HepG2 (cell line): ENCODE results near the gene PSMD1. TPM values are rescaled to one million over a fixed set of nuclear protein-coding genes. Genes with fewer than 3 reads are reported as not detected.

Experiments used
- AKAP8 ChIP-seq: sonication (generic); formaldehyde crosslinking; IDR thresholded peaks from 2 replicates; pipeline ENCODE4 v1.5.1; 2020; ENCODE audit warnings: mild to moderate bottlenecking, missing genetic modification reagents
- CBX2 ChIP-seq, 2 experiments: fragments of 200-600 bp in 1 of 2; sonication (generic); formaldehyde crosslinking in 1 of 2; IDR thresholded peaks; 2 replicates each; pipeline versions ENCODE4 v1.7.0 to v1.8.1; 2018 to 2022; ENCODE audit warnings: low read depth in 2 of 2, low read length in 1 of 2, mild to moderate bottlenecking in 1 of 2, missing genetic modification reagents in 1 of 2
- ELF1 ChIP-seq: sonication (generic); formaldehyde crosslinking; IDR thresholded peaks from 2 replicates; pipeline ENCODE4 v1.4.0; 2020; ENCODE audit warnings: missing genetic modification reagents
- HNRNPLL ChIP-seq: fragments of 200-400 bp; formaldehyde crosslinking; IDR thresholded peaks from 2 replicates; pipeline ENCODE4 v1.6.1; 2017; ENCODE audit warnings: mild to moderate bottlenecking, low read depth, low read length; ENCODE audit not compliant: poor library complexity, severe bottlenecking
- ISX ChIP-seq: sonication (generic); formaldehyde crosslinking; conservative IDR thresholded peaks from 2 replicates; pipeline ENCODE4 v1.5.0; 2020; ENCODE audit warnings: missing genetic modification reagents
- JARID2 ChIP-seq: sonication (generic); formaldehyde crosslinking; IDR thresholded peaks from 2 replicates; pipeline ENCODE4 v1.8.1; 2023; ENCODE audit warnings: missing genetic modification reagents, inconsistent platforms; ENCODE audit not compliant: insufficient replicate concordance
- KLF13 ChIP-seq: sonication (generic); formaldehyde crosslinking; IDR thresholded peaks from 2 replicates; pipeline ENCODE4 v1.4.0; 2020; ENCODE audit warnings: mild to moderate bottlenecking, missing genetic modification reagents
- MYNN ChIP-seq: sonication (generic); formaldehyde crosslinking; IDR thresholded peaks from 2 replicates; pipeline ENCODE4 v1.4.0; 2020; ENCODE audit warnings: mild to moderate bottlenecking, low read depth, missing genetic modification reagents
- NCOA2 ChIP-seq: sonication (generic); formaldehyde crosslinking; IDR thresholded peaks from 2 replicates; pipeline ENCODE4 v1.8.0; 2022; ENCODE audit warnings: inconsistent platforms
- NR2F2 ChIP-seq: IDR thresholded peaks from 2 replicates; pipeline ENCODE4 v1.6.1; 2012; ENCODE audit warnings: low read depth, inconsistent platforms, borderline replicate concordance
- PHF21A ChIP-seq: sonication (generic); formaldehyde crosslinking; IDR thresholded peaks from 2 replicates; pipeline ENCODE4 v1.5.0; 2020; ENCODE audit warnings: mild to moderate bottlenecking, missing genetic modification reagents
- PITX1 ChIP-seq: sonication (generic); formaldehyde crosslinking; IDR thresholded peaks from 2 replicates; pipeline ENCODE4 v1.5.1; 2020; ENCODE audit warnings: mild to moderate bottlenecking, missing genetic modification reagents
- RAD21 ChIP-seq: fragments of 450-650 bp; formaldehyde crosslinking; IDR thresholded peaks from 2 replicates; pipeline ENCODE4 v1.5.0; 2020; ENCODE audit warnings: mild to moderate bottlenecking
- STAG1 ChIP-seq: sonication (generic); formaldehyde crosslinking; IDR thresholded peaks from 2 replicates; pipeline ENCODE4 v1.4.0; 2020; ENCODE audit warnings: missing genetic modification reagents
- TAF15 ChIP-seq: fragments of 200-400 bp; formaldehyde crosslinking; IDR thresholded peaks from one replicate; pipeline ENCODE4 v1.6.1; 2018; ENCODE audit warnings: mild to moderate bottlenecking, low read depth, low read length; ENCODE audit not compliant: poor library complexity, severe bottlenecking
- ZFP90 ChIP-seq: sonication (generic); formaldehyde crosslinking; IDR thresholded peaks from 2 replicates; pipeline ENCODE4 v1.8.0; 2022; ENCODE audit warnings: missing genetic modification reagents, mild to moderate bottlenecking, inconsistent platforms, borderline replicate concordance
- ZNF10 ChIP-seq: sonication (generic); formaldehyde crosslinking; IDR thresholded peaks from 2 replicates; pipeline ENCODE4 v1.4.0; 2020; ENCODE audit warnings: mild to moderate bottlenecking, low read depth, missing genetic modification reagents, borderline replicate concordance
- ZNF484 ChIP-seq: sonication (generic); formaldehyde crosslinking; IDR thresholded peaks from 2 replicates; pipeline ENCODE4 v1.5.1; 2020; ENCODE audit warnings: mild to moderate bottlenecking, low read depth, missing genetic modification reagents, borderline replicate concordance
- ZNF572 ChIP-seq: sonication (generic); formaldehyde crosslinking; IDR thresholded peaks from 2 replicates; pipeline ENCODE4 v1.5.1; 2020; ENCODE audit warnings: mild to moderate bottlenecking, missing genetic modification reagents
- ZNF724P ChIP-seq: sonication (generic); formaldehyde crosslinking; IDR thresholded peaks from 2 replicates; pipeline ENCODE4 v1.8.0; 2022; ENCODE audit warnings: missing genetic modification reagents, borderline replicate concordance
- ZNF839 ChIP-seq: sonication (generic); formaldehyde crosslinking; IDR thresholded peaks from 2 replicates; pipeline ENCODE4 v1.4.0; 2020; ENCODE audit warnings: missing genetic modification reagents, mild to moderate bottlenecking, borderline replicate concordance
- ZSCAN25 ChIP-seq: sonication (generic); formaldehyde crosslinking; IDR thresholded peaks from 2 replicates; pipeline ENCODE4 v1.8.0; 2022; ENCODE audit warnings: mild to moderate bottlenecking, missing genetic modification reagents
- ZSCAN29 ChIP-seq: sonication (generic); formaldehyde crosslinking; conservative IDR thresholded peaks from 2 replicates; pipeline ENCODE4 v1.4.0; 2020; ENCODE audit warnings: mild to moderate bottlenecking, missing genetic modification reagents
- polyA plus RNA-seq, 8 experiments: library from polyadenylated mRNA; depleted of rRNA in 3 of 8; stranded (reverse) in 7 of 8; unstranded in 1 of 8; fragments of >200 nt; fragmentation: Illumina TruSeq in 4 of 8; extraction: Trizol in 4 of 8; gene quantifications; 2 replicates each; pipeline versions ENCODE4 v1.2.1 to v1.2.3, GENCODE V29; 2011 to 2016; ENCODE audit warnings: low read depth in 4 of 8, missing spikeins in 1 of 8, mixed read lengths in 1 of 8; ENCODE audit not compliant: insufficient read depth in 1 of 8
- total RNA-seq, 5 experiments: library from RNA; depleted of rRNA; stranded (reverse); fragments of >200 nt; fragmentation: Illumina TruSeq; extraction: Trizol; gene quantifications; 2 replicates each; pipeline ENCODE4 v1.2.3, GENCODE V29; 2016; ENCODE audit warnings: low read depth in 1 of 5
- TF ChIP-seq, protein P1 (sequence below): sonication (generic); formaldehyde crosslinking; IDR thresholded peaks from 2 replicates; pipeline ENCODE4 v1.8.0; 2022; ENCODE audit warnings: missing genetic modification reagents, mild to moderate bottlenecking, moderate library complexity, borderline replicate concordance
- TF ChIP-seq, protein P2 (sequence below): sonication (generic); formaldehyde crosslinking; IDR thresholded peaks from 2 replicates; pipeline ENCODE4 v1.4.0; 2020; ENCODE audit warnings: mild to moderate bottlenecking, low read depth, missing genetic modification reagents

Gene PSMD1
- total and polyA plus RNA-seq, 2 of the 13 experiments (the other 11 are each of a cell fraction or from before 2014, with no cell fraction given) = 136 to 191 TPM

DNA sequence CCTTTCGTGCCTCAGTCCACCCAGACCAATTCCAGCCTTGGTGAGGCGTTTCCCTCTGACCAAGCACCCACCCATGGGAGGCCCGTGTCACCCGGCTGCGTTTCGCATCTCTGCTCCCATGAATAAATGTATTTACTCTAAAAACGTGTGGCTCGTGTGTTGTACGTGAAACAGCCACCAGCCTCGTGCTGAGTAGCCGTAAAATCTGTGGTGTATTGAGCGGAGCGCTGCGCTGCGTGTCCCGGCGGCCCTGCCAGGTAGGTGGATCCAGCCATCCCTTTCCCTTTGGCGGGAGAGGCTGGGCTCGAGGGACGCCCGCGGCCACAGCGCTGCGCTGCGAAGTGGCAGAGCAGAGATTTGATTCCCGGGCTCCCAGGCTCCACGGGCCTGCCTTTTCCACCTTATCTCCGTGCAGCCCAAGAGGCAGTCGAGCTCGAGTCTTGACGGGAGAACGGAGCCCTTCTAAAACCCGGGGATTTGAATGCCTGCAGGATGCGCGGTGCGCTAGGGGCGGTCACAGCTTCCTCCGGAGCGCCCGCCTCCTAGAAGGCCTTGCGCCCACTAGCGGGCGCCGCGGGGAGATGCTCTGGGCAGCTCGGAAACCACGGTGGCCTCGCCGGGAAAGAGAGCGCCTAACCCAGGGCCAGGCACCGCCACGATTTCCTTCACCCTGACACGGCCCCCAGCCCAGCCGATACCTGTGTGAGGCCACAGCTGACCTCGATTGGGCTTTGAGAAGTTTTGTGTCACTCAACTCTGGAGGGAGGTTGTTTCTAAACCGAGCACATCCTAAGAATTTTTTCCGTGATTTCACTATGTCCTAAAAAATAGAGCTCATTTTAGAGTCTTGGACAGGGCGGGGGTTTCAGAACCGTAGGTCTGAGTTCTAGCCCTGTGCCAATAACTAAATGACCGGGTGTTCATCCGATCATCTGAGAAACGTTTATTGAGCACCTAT lies 3.9 kb upstream of the PSMD1 start (continued):
- no peak for TF ChIP-seq CBX2 (IDR thresholded peaks at IDR 0.05; ENCODE audit: low read depth, low read length)
- TF ChIP-seq CBX2 (CRISPR knock-in tag; IDR thresholded peaks at IDR 0.05; ENCODE audit: low read depth) = 0 out of 2 replicates have a peak, but pooled peaks have one; percentile 12
- TF ChIP-seq TAF15 = peak; percentile 69
- TF ChIP-seq ZNF839 (CRISPR knock-in tag) = peak; percentile 94
- TF ChIP-seq ZSCAN29 (CRISPR knock-in tag) = peak; percentile 96
- peak; percentile 97 for TF ChIP-seq RAD21 (CRISPR knock-in tag)
- peak; percentile 84 for TF ChIP-seq STAG1 (CRISPR knock-in tag)
- peak; percentile 72 for TF ChIP-seq JARID2 (CRISPR knock-in tag)
- peak; percentile 95 for TF ChIP-seq HNRNPLL
- peak; percentile 82; the same call in 1 of the 2 replicates for TF ChIP-seq PITX1 (CRISPR knock-in tag)
- no peak for TF ChIP-seq NR2F2
- TF ChIP-seq NCOA2 (CRISPR knock-in tag) = peak; percentile 32; the same call in 1 of the 2 replicates
- no peak for TF ChIP-seq ZNF10 (CRISPR knock-in tag)
- TF ChIP-seq, protein P1, sequence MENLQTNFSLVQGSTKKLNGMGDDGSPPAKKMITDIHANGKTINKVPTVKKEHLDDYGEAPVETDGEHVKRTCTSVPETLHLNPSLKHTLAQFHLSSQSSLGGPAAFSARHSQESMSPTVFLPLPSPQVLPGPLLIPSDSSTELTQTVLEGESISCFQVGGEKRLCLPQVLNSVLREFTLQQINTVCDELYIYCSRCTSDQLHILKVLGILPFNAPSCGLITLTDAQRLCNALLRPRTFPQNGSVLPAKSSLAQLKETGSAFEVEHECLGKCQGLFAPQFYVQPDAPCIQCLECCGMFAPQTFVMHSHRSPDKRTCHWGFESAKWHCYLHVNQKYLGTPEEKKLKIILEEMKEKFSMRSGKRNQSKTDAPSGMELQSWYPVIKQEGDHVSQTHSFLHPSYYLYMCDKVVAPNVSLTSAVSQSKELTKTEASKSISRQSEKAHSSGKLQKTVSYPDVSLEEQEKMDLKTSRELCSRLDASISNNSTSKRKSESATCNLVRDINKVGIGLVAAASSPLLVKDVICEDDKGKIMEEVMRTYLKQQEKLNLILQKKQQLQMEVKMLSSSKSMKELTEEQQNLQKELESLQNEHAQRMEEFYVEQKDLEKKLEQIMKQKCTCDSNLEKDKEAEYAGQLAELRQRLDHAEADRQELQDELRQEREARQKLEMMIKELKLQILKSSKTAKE (CRISPR knock-in tag) = 0 out of 2 replicates have a peak, but pooled peaks have one; percentile 0
- TF ChIP-seq ISX (CRISPR knock-in tag) = peak; percentile 62; the same call in 1 of the 2 replicates
- TF ChIP-seq ZNF724P (CRISPR knock-in tag) = 0 out of 2 replicates have a peak, but pooled peaks have one; percentile 10
- peak; percentile 84; the same call in 1 of the 2 replicates for TF ChIP-seq KLF13 (CRISPR knock-in tag)
- TF ChIP-seq MYNN = no peak
- peak; percentile 60; the same call in 1 of the 2 replicates for TF ChIP-seq ELF1 (CRISPR knock-in tag)
- TF ChIP-seq PHF21A (CRISPR knock-in tag) = peak; percentile 92
- TF ChIP-seq ZNF572 (CRISPR knock-in tag) = no peak
- no peak for TF ChIP-seq AKAP8
- TF ChIP-seq ZFP90 = peak; percentile 71; the same call in 1 of the 2 replicates
- TF ChIP-seq ZNF484 (CRISPR knock-in tag) = peak; percentile 82; the same call in 1 of the 2 replicates
- 0 out of 2 replicates have a peak, but pooled peaks have one; percentile 46 for TF ChIP-seq ZSCAN25
- TF ChIP-seq, protein P2, sequence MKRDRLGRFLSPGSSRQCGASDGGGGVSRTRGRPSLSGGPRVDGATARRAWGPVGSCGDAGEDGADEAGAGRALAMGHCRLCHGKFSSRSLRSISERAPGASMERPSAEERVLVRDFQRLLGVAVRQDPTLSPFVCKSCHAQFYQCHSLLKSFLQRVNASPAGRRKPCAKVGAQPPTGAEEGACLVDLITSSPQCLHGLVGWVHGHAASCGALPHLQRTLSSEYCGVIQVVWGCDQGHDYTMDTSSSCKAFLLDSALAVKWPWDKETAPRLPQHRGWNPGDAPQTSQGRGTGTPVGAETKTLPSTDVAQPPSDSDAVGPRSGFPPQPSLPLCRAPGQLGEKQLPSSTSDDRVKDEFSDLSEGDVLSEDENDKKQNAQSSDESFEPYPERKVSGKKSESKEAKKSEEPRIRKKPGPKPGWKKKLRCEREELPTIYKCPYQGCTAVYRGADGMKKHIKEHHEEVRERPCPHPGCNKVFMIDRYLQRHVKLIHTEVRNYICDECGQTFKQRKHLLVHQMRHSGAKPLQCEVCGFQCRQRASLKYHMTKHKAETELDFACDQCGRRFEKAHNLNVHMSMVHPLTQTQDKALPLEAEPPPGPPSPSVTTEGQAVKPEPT (CRISPR knock-in tag) = peak; percentile 96
